Umbilical cord (tissue), 2 donors: ENCODE results near the gene KCNJ18. TPM values are rescaled to one million over a fixed set of nuclear protein-coding genes. Genes with fewer than 3 reads are reported as not detected.
"Not testable (repeated sequence)": the region's sequence is repeated elsewhere in the genome, so short reads cannot be mapped to it uniquely, and the experiment has no call there.

Source experiments
- DNase-seq: peaks from one replicate; pipeline ENCODE4 v3.0.0-alpha.2; 2015; ENCODE audit warnings: low spot score
- total RNA-seq: library from RNA; depleted of rRNA; stranded (reverse); fragments of >200 nt; gene quantifications from one replicate; pipeline ENCODE4 v1.2.3, GENCODE V29; 2014; ENCODE audit warnings: low replicate concordance; ENCODE audit not compliant: insufficient read depth

KCNJ18 gene
- total RNA-seq, 1 donor from 2014 or later, result not detected

GRCh38 chr17:21724216-21725006, 32.1 kb downstream of the KCNJ18 start:
- DNase-seq, result not testable (repeated sequence)

- not testable (repeated sequence) for DNase-seq
Observed at GRCh38 chr17:21731076-21731475, 38.8 kb downstream of the KCNJ18 start.

DNA sequence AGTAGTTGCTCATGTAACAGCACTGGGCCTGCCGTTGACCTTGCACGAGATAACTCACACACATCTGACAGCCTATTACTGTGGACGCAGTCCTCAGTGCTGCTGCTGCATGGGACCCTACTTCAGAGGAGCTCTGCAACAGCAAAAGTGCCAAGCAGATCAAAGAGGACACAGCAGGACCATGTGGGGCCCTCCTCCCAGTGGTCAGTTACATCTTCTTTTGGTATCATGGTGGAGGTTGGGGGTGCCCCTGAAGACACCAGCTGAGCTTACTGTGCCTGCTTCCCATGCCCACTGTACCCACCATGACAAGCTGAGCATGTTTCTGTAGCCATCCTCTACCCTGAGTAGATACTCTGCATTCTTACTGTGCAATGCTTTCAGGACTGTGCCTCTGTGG, 41.6 kb downstream of the KCNJ18 start:
- DNase-seq, result not testable (repeated sequence)

DNA sequence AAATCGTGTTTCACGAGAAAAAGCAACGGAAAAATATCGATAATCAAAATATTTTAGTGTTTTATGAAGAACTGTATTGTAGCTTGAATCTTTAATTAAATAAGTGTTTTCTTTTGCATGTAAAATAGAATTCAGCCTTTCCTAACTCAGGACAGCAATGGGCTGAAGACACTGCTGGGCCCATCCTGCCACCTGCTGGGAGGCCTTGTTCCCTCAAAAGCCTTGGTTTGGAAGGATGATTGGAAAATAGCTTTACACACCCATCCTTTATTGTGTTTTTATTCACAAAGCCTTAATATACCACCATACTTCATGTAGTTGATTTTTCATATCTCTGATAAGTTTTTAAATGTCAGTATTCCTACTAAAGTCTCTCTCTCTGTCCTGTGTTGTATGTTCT, 43.5 kb downstream of the KCNJ18 start:
- not testable (repeated sequence) for DNase-seq

GRCh38 chr17:21737015-21737580, 44.8 kb downstream of the KCNJ18 start:
- not testable (repeated sequence) for DNase-seq

DNA sequence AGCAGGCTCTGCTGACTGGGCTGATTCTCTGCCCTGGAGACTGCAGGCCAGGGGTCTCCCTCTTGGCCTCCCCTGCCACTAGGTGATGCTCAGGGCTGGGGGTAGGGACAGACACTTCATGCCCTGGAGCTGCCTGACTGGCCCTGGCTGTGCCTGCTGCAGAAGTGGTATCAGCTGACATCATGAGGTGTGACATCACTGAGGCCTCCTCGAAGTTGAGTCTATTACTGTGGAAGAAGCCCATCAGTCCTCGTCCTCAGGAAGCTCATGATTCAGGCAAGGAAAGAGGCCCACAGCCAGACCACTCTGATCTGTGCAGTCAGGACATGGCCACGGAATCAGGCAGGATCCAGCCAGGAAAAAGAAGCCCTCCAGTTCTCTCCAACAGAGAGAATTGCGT, 45.9 kb downstream of the KCNJ18 start:
- DNase-seq, result not testable (repeated sequence)

- not testable (repeated sequence) for DNase-seq
Observed at GRCh38 chr17:21738877-21739474, 46.7 kb downstream of the KCNJ18 start.

DNA sequence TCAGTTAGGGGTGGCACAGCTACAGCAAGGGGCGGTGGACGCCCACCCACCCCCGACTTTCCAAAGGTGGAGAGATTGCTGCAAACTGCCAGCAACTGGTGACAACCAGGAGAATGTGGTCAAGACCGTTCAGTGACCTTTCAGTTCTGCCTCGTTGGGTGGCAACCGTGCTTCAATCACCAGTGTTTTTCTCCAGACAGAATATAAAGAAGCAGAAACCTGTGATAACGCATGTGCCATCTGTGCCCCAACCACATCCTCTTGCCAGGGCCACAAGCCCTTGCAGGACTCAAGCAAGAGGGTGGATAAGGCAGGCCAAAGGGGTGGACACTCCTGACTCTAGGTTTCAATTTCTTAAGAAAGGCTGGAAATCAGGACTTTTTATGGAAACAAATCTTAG, 47.2 kb downstream of the KCNJ18 start:
- DNase-seq, result not testable (repeated sequence)

- not testable (repeated sequence) for DNase-seq
Observed at GRCh38 chr17:21740836-21741235, 48.5 kb downstream of the KCNJ18 start.

GRCh38 chr17:21741520-21741919, 49.2 kb downstream of the KCNJ18 start:
- DNase-seq, result not testable (repeated sequence)

GRCh38 chr17:21742326-21742725, 50.0 kb downstream of the KCNJ18 start:
- no peak for DNase-seq

- DNase-seq, result not testable (repeated sequence)
Observed at GRCh38 chr17:21744151-21744550, 51.8 kb downstream of the KCNJ18 start.

GRCh38 chr17:21744621-21745020, 52.3 kb downstream of the KCNJ18 start:
- DNase-seq, result not testable (repeated sequence)

DNA sequence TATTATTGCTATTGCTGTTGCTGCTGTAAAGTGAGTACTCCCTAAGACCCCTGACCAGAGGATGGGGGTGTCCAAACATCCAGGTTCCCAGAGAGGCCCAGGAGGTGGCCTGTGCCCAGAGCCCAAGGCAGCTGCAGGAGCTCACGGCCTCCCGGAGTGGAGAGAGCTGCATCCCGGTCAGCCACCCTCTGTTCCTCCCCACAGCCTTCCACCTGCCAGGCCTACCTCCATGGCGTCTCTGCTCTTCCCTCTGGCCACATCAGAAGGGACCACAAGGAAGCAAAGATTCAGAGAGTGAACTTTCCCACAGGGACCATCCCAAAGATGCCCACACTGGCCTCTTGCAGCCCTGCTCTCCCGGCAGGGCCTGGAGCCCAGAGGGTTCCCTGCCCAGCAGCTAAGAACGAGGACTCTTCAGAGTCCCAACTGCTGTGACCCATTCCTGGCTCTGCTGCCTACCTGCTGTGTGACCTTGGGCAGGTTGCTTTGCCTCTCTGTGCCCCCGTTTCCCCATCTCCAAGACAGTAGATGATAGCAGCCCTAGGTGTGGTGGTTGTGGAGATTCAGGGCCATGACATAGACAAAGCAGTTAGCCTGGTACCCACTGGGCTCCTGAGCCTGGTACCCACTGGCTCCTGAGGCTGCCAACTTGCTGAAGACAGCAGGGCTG, 53.2 kb downstream of the KCNJ18 start:
- not testable (repeated sequence) for DNase-seq

GRCh38 chr17:21746415-21746814, 54.1 kb downstream of the KCNJ18 start:
- DNase-seq, result not testable (repeated sequence)

DNA sequence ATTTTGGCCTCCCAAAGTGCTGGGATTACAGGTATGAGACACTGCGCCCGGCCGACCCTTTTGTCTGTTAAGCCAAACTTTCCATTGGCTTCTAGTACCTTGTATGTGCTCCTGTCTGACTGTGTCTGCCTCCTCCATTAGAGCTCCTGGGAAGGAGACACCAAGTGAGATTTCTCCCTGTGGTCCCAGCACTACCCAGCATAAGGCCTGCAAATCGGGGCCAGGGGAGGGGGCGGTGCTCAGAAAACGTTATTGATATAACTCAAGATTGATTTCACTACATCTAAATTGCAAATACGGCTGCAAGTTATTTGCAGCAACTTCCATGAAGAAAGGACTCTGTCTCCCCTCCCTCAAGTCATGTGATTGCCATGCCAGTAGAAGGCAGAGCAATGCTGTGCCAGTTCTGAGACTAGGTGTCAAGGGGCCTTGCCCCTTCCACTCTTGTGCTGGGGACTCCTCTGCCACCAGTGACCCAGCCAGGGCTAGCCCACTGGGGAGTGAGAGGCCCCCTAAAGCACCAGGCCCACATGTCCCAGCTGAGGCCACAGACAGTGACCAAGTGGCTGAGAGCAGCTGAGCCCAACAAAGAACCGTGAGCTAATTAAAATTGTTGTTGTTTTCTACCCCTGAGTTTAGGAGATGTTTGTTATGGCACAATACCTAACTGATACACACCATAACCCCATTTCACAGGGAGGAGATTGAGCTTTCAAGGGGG, 55.0 kb downstream of the KCNJ18 start:
- not testable (repeated sequence) for DNase-seq

DNA sequence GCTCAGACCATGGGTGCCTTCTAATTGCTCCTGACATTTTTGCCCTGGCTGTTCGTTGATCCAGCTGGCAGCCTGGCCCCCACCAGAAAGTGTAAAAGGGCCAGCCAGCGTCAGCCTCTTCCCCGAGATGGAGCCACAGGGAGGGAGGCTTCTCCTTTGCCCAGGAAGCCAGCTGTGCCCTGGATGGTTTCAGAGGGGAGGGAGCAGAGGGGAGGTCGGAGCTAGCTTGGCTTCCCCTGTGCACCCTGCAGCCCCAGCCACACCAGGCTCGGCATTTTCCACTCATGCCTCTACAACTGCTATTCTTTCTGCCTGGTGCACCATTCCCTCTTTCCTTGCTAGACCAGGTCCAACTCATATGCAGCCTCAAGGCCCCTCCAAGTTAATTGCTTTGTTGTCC, 56.4 kb downstream of the KCNJ18 start:
- not testable (repeated sequence) for DNase-seq

GRCh38 chr17:21749696-21750531, 57.6 kb downstream of the KCNJ18 start:
- not testable (repeated sequence) for DNase-seq

- DNase-seq, result not testable (repeated sequence)
Observed at GRCh38 chr17:21751111-21751510, 58.8 kb downstream of the KCNJ18 start.
